HEK293T (cell line): ENCODE results near the gene SYS1.

Experiments used
- ARNT ChIP-seq: fragments of 450-650 bp; IDR thresholded peaks from 2 replicates; pipeline ENCODE4 v1.6.1; 2017; ENCODE audit warnings: mild to moderate bottlenecking
- CTBP1 ChIP-seq: fragments of 450-650 bp; IDR thresholded peaks from 2 replicates; pipeline ENCODE4 v1.6.1; 2016; ENCODE audit warnings: borderline replicate concordance
- ELF4 ChIP-seq: fragments of 450-650 bp; IDR thresholded peaks from 2 replicates; pipeline ENCODE4 v1.6.1; 2017; ENCODE audit warnings: antibody characterized with exemption
- FOXA1 ChIP-seq: fragments of 450-650 bp; IDR thresholded peaks from 2 replicates; pipeline ENCODE4 v1.6.1; 2016; ENCODE audit warnings: mild to moderate bottlenecking
- FOXK2 ChIP-seq: fragments of 450-650 bp; IDR thresholded peaks from 2 replicates; pipeline ENCODE4 v1.6.1; 2016; ENCODE audit warnings: mild to moderate bottlenecking
- FOXM1 ChIP-seq: fragments of 450-650 bp; IDR thresholded peaks from 2 replicates; pipeline ENCODE4 v1.6.1; 2017; ENCODE audit warnings: mild to moderate bottlenecking, borderline replicate concordance
- HDGF ChIP-seq: fragments of 450-650 bp; IDR thresholded peaks from 2 replicates; pipeline ENCODE4 v1.6.1; 2017; ENCODE audit warnings: antibody characterized with exemption, borderline replicate concordance
- L3MBTL2 ChIP-seq: fragments of 450-650 bp; conservative IDR thresholded peaks from 2 replicates; pipeline ENCODE4 v1.6.1; 2016; ENCODE audit warnings: mild to moderate bottlenecking
- NFRKB ChIP-seq: fragments of 450-650 bp; IDR thresholded peaks from 2 replicates; pipeline ENCODE4 v1.6.1; 2016; ENCODE audit warnings: mild to moderate bottlenecking, moderate library complexity
- PKNOX1 ChIP-seq: fragments of 450-650 bp; IDR thresholded peaks from 2 replicates; pipeline ENCODE4 v1.6.1; 2016
- SP1 ChIP-seq: fragments of 450-650 bp; IDR thresholded peaks from 2 replicates; pipeline ENCODE4 v1.6.1; 2017
- SUZ12 ChIP-seq: fragments of 450-650 bp; IDR thresholded peaks from 2 replicates; pipeline ENCODE4 v1.6.1; 2016; ENCODE audit warnings: mild to moderate bottlenecking
- TARDBP ChIP-seq: fragments of 450-650 bp; IDR thresholded peaks from 2 replicates; pipeline ENCODE4 v1.6.1; 2016
- ZNF384 ChIP-seq: fragments of 450-650 bp; IDR thresholded peaks from 2 replicates; pipeline ENCODE4 v1.6.1; 2016

- no peak for TF ChIP-seq SUZ12
- no peak for TF ChIP-seq FOXK2
- no peak for TF ChIP-seq HDGF
- TF ChIP-seq SP1 = no peak
- TF ChIP-seq ZNF384 = no peak
- TF ChIP-seq ARNT = no peak
- TF ChIP-seq CTBP1 = no peak
- no peak for TF ChIP-seq TARDBP
- TF ChIP-seq ELF4 = no peak
- no peak for TF ChIP-seq FOXA1
- no peak for TF ChIP-seq FOXM1
- no peak for TF ChIP-seq NFRKB
- TF ChIP-seq PKNOX1 = no peak
- TF ChIP-seq L3MBTL2 = no peak
These were observed 44.5 kb upstream of the SYS1 start for GRCh38 chr20:45318386-45318939.
